Measurements from ENCODE around the gene JDP2. TPM values are rescaled to one million over a fixed set of nuclear protein-coding genes. Genes with fewer than 3 reads are reported as not detected.

JDP2 gene
- total RNA-seq, 1 experiment from 2014 or later = 45.3 TPM

- POLR2A ChIA-PET = no interaction called here
- H3K4me1 Mint-ChIP-seq (ENCODE audit: insufficient read depth, unreplicated experiment) = no peaks in the 10 kb centered on the region
- no peak for TF ChIP-seq CTCF (IDR thresholded peaks at IDR 0.05; ENCODE audit: unreplicated experiment)
- CTCF ChIA-PET = interaction anchor here (2.7 kb wide), 1 partner anchor 64 kb away, joined by 17 read pairs; no protein-coding TSS in a partner anchor
- H3K27ac Mint-ChIP-seq (ENCODE audit: low read depth, unreplicated experiment) = no peak overlapping the region
- H3K9me3 Mint-ChIP-seq (ENCODE audit: unreplicated experiment) = no peaks in the 10 kb centered on the region
- no peak for DNase-seq (ENCODE audit: unreplicated experiment)
- BruUV-seq (replicated peaks) = no TSS peak
- H3K27me3 Mint-ChIP-seq (ENCODE audit: insufficient read depth, unreplicated experiment) = no peaks in the 10 kb centered on the region
- H3K36me3 Mint-ChIP-seq (ENCODE audit: insufficient read depth, unreplicated experiment) = no peaks in the 10 kb centered on the region
- intact Hi-C loops (cut with micrococcal nuclease) = no loop called here
- H3K4me3 Mint-ChIP-seq (ENCODE audit: unreplicated experiment) = no peak overlapping the region
Measured at GRCh38 chr14:75496755-75497154, 68.9 kb downstream of the JDP2 start.

- intact Hi-C loops (cut with micrococcal nuclease) = no loop called here
- Mint-ChIP-seq H3K27ac (ENCODE audit: low read depth, unreplicated experiment) (no peak overlapping the region), H3K9me3 (ENCODE audit: unreplicated experiment) (no peaks in the 10 kb centered on the region), H3K4me3 (ENCODE audit: unreplicated experiment) (no peak overlapping the region), H3K36me3 (ENCODE audit: insufficient read depth, unreplicated experiment) (no peaks in the 10 kb centered on the region), H3K27me3 (ENCODE audit: insufficient read depth, unreplicated experiment) (no peaks in the 10 kb centered on the region), H3K4me1 (ENCODE audit: insufficient read depth, unreplicated experiment) (no peaks in the 10 kb centered on the region)
- no TSS peak for BruUV-seq (replicated peaks)
- ChIA-PET POLR2A (no interaction called here), CTCF (interaction anchor here (1.2 to 1.8 kb wide), 2 partner anchors 8 to 97 kb away, joined by 4 to 6 read pairs; no protein-coding TSS in a partner anchor)
- no peak for DNase-seq (ENCODE audit: unreplicated experiment)
- no peak for TF ChIP-seq CTCF (IDR thresholded peaks at IDR 0.05; ENCODE audit: unreplicated experiment)
Measured at GRCh38 chr14:75497191-75497590, 69.4 kb downstream of the JDP2 start.

GRCh38 chr14:75497701-75498100 lies 69.9 kb downstream of the JDP2 start:
- CTCF ChIA-PET = interaction anchor here (1.2 to 1.8 kb wide), 2 partner anchors 9 to 97 kb away, joined by 4 to 6 read pairs; no protein-coding TSS in a partner anchor
- intact Hi-C loops (cut with micrococcal nuclease) = no loop called here
- Mint-ChIP-seq H3K36me3 (ENCODE audit: insufficient read depth, unreplicated experiment) (no peaks in the 10 kb centered on the region), H3K27ac (ENCODE audit: low read depth, unreplicated experiment) (no peak overlapping the region), H3K4me3 (ENCODE audit: unreplicated experiment) (no peak overlapping the region), H3K27me3 (ENCODE audit: insufficient read depth, unreplicated experiment) (no peaks in the 10 kb centered on the region), H3K9me3 (ENCODE audit: unreplicated experiment) (no peaks in the 10 kb centered on the region), H3K4me1 (ENCODE audit: insufficient read depth, unreplicated experiment) (no peaks in the 10 kb centered on the region)
- no peak for DNase-seq (ENCODE audit: unreplicated experiment)
- BruUV-seq (replicated peaks) = no TSS peak
- no peak for TF ChIP-seq CTCF (IDR thresholded peaks at IDR 0.05; ENCODE audit: unreplicated experiment)
- POLR2A ChIA-PET = no interaction called here

GRCh38 chr14:75499084-75499875 lies 71.5 kb downstream of the JDP2 start:
- ChIA-PET CTCF (interaction anchor here (0.5 to 1.0 kb wide), 3 partner anchors 58 to 325 kb away, joined by 3 to 7 read pairs (median 3); no protein-coding TSS in a partner anchor), POLR2A (no interaction called here)
- no peaks in the 10 kb centered on the region for H3K4me1 Mint-ChIP-seq (ENCODE audit: insufficient read depth, unreplicated experiment)
- peaks cover 6% of the 10 kb centered on the region for H3K36me3 Mint-ChIP-seq (ENCODE audit: insufficient read depth, unreplicated experiment)
- H3K4me3 Mint-ChIP-seq (ENCODE audit: unreplicated experiment) = no peak overlapping the region
- intact Hi-C loops (cut with micrococcal nuclease) = no loop called here
- no peak overlapping the region for H3K27ac Mint-ChIP-seq (ENCODE audit: low read depth, unreplicated experiment)
- DNase-seq (ENCODE audit: unreplicated experiment) = no peak
- H3K9me3 Mint-ChIP-seq (ENCODE audit: unreplicated experiment) = no peaks in the 10 kb centered on the region
- no TSS peak for BruUV-seq (replicated peaks)
- no peaks in the 10 kb centered on the region for H3K27me3 Mint-ChIP-seq (ENCODE audit: insufficient read depth, unreplicated experiment)
- TF ChIP-seq CTCF (IDR thresholded peaks at IDR 0.05; ENCODE audit: unreplicated experiment) = no peak
